ENCODE results near the gene PLCXD1.
A peak's percentile ranks its signal among the peaks of the same experiment; 100 is the strongest.
"Not testable (repeated sequence)": the region's sequence is repeated elsewhere in the genome, so short reads cannot be mapped to it uniquely, and the experiment has no call there.

PLCXD1 gene

DNA sequence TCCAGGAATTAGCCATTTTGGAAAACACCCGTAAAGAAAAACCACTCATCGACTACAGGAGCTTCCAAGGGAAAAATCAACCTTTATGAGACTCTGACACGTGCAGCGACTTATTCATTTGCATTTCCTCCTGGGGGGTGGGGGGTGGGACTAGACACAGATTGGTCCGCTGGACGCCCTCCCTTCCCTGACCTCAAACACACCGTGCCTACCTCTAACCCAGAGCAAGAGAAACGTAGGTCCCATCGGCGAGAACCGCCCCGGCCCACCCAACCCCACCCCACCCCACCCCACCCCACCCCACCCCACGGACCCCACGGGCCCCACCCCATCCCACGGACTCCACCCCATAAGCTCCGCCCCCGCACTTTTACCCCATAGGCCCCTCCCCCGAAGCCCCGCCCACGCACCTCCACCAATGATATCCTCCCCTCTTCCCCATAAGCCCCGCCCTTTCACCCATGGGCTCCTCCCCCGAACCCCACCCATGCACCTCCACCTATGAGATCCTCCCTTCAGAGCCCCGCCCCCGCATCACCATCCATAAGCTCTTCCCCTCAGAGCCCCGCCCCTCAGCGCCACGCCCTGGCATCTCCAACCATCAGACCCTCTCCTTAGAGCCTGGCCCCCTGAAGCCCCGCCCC is 36.4 kb downstream of the PLCXD1 start:
- DNase-seq (ENCODE audit: low read depth in 3 of 3), result peak in 2 of 3 donors; percentile 83 to 97

DNA sequence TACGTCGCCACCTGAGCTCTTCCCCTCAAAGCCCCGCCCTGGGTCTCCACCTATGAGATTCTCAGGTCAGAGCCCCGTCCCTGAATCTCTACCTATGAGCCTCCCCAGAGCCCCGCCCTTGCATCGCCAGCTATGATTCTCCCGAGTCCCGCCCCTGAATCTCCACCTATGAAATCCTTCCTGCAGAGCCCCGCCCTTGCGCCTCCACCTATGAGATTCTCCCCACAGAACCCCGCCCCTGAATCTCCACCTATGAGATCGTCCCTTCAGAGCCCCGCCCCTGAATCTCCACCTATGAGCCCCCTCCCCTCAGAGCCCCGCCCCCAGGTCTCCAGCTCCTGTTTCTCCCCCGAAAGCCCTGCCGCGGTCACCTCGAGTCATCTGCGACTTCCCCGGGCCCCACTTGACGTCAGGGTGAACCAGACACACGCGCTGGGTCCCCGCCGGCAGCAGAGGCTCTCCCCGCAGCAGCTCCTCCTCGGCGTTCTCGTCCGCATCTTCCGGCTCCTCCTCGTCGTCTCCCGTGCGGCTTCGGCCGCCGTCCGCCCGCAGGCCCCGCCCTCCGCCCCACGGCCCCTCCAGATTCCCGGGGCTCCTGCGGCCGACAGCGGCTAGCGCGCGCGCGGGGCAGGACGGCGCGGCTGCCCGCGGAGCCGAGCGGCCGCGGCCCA is 37.0 kb downstream of the PLCXD1 start:
- peak; percentile 93 to 99 (median 99) for DNase-seq (ENCODE audit: low read depth in 3 of 3)

GRCh38 chrX:318739-319578 is 37.8 kb downstream of the PLCXD1 start, which contains the start of gene GTPBP6:
GTPBP6 (minus strand) TSS chrX:318796; CDS start chrX:318787, 9 bp downstream.
- peak; percentile 94 to 99 (median 94) for DNase-seq (ENCODE audit: low read depth in 3 of 3)

- DNase-seq (ENCODE audit: low read depth in 3 of 3), result no peak
These were observed 38.5 kb downstream of the PLCXD1 start for GRCh38 chrX:319579-320125.

GRCh38 chrX:320126-320783 is 39.1 kb downstream of the PLCXD1 start:
- no peak for DNase-seq (ENCODE audit: low read depth in 3 of 3)

GRCh38 chrX:323721-324628 is 42.8 kb downstream of the PLCXD1 start:
- DNase-seq (ENCODE audit: low read depth in 3 of 3), result no peak

DNA sequence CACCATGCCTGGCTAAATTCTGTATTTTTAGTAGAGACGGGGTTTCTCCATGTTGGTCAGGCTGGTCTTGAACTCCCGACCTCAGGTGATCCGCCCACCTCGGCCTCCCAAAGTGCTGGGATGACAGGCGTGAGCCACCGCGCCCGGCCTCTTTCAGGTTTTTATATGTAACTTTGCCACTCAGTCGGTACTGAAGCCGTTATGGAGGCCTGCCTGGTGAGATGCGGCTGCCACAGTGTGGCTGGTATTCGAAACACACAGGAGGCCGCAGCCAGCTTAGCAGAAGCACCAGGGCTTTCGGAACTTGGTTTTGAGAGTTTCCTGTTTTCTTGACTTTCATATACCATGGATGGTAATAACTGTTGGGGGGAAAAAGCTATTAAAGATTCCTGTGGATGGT is 43.5 kb downstream of the PLCXD1 start:
- DNase-seq (ENCODE audit: low read depth in 3 of 3), result not testable (repeated sequence)

GRCh38 chrX:327660-328126 is 46.5 kb downstream of the PLCXD1 start:
- DNase-seq (ENCODE audit: low read depth in 3 of 3), result no peak

DNA sequence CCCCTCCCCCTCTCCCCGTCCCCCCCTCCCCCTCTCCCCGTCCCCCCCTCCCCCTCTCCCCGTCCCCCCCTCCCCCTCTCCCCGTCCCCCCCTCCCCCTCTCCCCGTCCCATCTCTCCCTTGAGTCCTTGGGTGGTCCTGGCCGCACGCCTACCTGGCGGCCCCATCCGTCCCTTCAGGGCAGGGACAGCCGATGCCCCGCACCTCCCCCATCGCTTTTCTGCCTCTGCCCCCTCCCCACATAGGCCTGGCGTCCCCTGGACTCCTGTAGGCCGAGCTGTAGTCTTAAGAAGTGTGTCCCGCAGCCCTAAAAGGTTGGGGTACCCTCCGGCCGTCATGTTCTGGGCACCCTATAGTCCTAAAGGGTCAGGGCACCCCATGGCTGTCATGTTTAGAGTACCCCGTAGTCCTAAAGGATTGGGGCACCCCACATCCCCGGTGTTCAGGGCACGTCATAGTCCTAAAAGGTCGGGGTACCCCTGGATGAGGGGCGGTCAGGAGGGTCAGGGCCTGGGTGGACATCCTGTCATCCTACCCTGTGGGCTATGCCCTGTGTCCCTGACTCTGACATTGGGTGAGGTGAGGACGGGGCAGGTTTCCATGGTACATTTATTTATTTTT is 48.2 kb downstream of the PLCXD1 start:
- no peak for DNase-seq (ENCODE audit: low read depth in 3 of 3)

- DNase-seq (ENCODE audit: low read depth in 3 of 3), result not testable (repeated sequence)
These were observed 49.1 kb downstream of the PLCXD1 start for GRCh38 chrX:330141-330725.

DNA sequence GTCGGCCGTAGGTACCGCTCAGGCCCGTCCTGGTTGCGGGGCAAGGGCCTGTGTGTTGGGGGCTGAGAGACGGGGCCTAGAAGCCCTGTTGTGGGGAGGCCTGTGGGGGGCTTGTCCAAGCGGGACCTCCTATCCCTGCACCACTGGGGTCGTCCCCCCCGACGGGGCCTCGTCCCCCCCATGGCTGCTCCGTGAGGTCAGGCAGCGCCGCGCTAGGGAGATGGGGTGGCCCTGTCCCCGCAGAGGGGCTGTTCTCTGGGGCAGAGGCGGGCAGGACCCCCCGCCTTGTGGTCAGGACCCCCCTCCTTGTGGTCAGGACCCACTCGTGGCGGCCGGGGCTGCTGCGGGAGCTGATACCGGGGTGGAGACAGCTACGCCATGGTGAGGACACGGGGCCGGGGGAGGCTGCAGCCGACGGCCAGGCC is 49.6 kb downstream of the PLCXD1 start:
- DNase-seq (ENCODE audit: low read depth in 3 of 3), result no peak

GRCh38 chrX:331151-331824 is 50.1 kb downstream of the PLCXD1 start:
- DNase-seq (ENCODE audit: low read depth in 3 of 3), result no peak

DNA sequence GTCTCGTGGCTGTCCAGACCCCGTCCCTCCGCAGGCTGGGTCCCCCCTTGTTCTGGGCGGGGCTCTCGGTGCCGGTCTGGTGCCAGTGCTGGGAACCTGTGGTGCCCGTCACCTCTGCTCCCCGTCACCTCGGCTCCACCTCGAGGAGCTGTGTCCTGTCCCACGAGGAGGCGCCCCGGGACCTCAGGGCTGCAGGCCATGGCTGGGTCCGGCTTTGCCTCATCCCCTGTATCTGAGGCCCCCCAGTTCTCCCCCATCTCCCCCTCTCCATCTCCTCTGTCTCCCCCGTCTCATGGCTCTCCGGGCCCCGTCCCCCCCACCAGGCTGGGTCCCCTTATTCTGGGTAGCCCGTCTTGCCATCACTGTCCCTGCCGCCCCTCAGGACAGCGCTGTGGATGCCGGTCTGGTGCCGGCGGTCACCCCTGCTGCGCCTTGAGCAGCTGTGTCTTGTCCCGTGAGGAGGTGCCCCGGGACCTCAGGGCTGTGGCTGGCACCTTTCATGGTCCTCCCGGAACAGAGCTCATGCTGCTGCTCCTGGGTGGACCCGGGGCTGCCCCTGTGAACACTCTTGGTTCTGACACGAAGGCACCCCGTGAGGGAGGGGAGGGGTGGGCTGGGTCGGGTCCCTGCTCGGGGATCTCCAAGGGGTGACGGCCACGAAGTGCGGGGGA is 50.8 kb downstream of the PLCXD1 start:
- DNase-seq (ENCODE audit: low read depth in 3 of 3), result no peak

GRCh38 chrX:332496-332860 is 51.3 kb downstream of the PLCXD1 start:
- no peak for DNase-seq (ENCODE audit: low read depth in 3 of 3)

- no peak for DNase-seq (ENCODE audit: low read depth in 3 of 3)
These were observed 51.9 kb downstream of the PLCXD1 start for GRCh38 chrX:332916-333610.

DNA sequence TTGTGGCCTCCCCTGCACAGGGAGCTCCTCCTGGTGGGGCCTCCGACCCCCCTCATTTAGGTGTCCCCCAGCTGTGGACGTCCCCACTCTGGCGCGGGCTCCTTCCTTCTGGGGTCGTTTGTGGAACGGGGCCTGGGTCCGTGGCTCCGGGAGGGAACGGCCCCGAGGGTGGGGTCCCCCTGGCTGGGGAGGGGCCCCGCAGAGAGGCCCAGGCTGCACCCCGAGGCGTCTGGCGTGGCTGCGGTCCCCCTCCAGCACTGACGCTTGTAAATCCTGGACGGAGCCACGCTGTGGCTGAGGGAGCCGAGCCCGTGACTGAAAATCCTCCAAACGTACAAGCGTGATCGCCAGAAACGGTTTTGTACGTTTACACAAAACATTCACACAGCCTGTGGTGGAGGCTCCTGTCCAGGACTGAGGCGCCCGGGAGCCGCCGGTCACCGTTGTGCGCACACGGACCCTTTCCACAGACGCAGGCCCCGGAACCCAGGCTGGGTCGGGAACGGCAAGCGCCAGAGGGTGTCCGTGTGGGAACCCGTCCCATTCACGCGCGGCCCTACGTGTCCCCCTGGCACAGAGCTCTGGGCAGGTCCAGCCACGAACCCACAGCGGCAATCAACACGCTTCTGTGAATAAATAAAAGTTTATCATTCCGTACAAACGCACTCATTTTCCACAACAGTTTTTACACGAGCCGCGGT is 52.6 kb downstream of the PLCXD1 start:
- no peak for DNase-seq (ENCODE audit: low read depth in 3 of 3)

GRCh38 chrX:334331-334891 is 53.2 kb downstream of the PLCXD1 start:
- no peak for DNase-seq (ENCODE audit: low read depth in 3 of 3)
